ENCODE results near the gene COL24A1.
A peak's percentile ranks its signal among the peaks of the same experiment; 100 is the strongest.

Gene COL24A1

GRCh38 chr1:86195281-86195680 lies 38.7 kb upstream of the COL24A1 start:
- DNase-seq (ENCODE audit: low read depth): no peak
- H3K4me3 ChIP-seq (ENCODE audit: low read depth, low read length): no peak overlapping the region
- in situ Hi-C loops (cut with HindIII; ENCODE audit: low sequenced_read_pairs): no loop called here
- no peak for TF ChIP-seq CTCF (IDR thresholded peaks at IDR 0.05; ENCODE audit: low read depth, low read length, missing control alignments)

- no peak overlapping the region for H3K4me3 ChIP-seq (ENCODE audit: low read depth, low read length)
- in situ Hi-C loops (cut with HindIII; ENCODE audit: low sequenced_read_pairs): loop anchor here (5.0 kb wide), 1 partner anchor 33 kb away; no protein-coding TSS in a partner anchor
- peak; percentile 12 for DNase-seq (ENCODE audit: low read depth)
- TF ChIP-seq CTCF (IDR thresholded peaks at IDR 0.05; ENCODE audit: low read depth, low read length, missing control alignments): no peak
These were observed 38.0 kb upstream of the COL24A1 start for GRCh38 chr1:86194491-86195034.

GRCh38 chr1:86192417-86192816 lies 35.8 kb upstream of the COL24A1 start:
- H3K4me3 ChIP-seq (ENCODE audit: low read depth, low read length): no peak overlapping the region
- in situ Hi-C loops (cut with HindIII; ENCODE audit: low sequenced_read_pairs): loop anchor here (5.0 kb wide), 1 partner anchor 35 kb away; no protein-coding TSS in a partner anchor
- no peak for DNase-seq (ENCODE audit: low read depth)

GRCh38 chr1:86191958-86192357 lies 35.4 kb upstream of the COL24A1 start:
- no peak for TF ChIP-seq CTCF (IDR thresholded peaks at IDR 0.05; ENCODE audit: low read depth, low read length, missing control alignments)
- H3K4me3 ChIP-seq (ENCODE audit: low read depth, low read length): no peak overlapping the region
- in situ Hi-C loops (cut with HindIII; ENCODE audit: low sequenced_read_pairs): loop anchor here (5.0 kb wide), 1 partner anchor 35 kb away; no protein-coding TSS in a partner anchor
- DNase-seq (ENCODE audit: low read depth): no peak

More at GRCh38 chr1:86192417-86192816, 35.8 kb upstream of the COL24A1 start:
- TF ChIP-seq CTCF (IDR thresholded peaks at IDR 0.05; ENCODE audit: low read depth, low read length, missing control alignments): no peak

- in situ Hi-C loops (cut with HindIII; ENCODE audit: low sequenced_read_pairs): loop anchor here (5.0 kb wide), 1 partner anchor 36 kb away; no protein-coding TSS in a partner anchor
- no peak for DNase-seq (ENCODE audit: low read depth)
- no peak overlapping the region for H3K4me3 ChIP-seq (ENCODE audit: low read depth, low read length)
- TF ChIP-seq CTCF (IDR thresholded peaks at IDR 0.05; ENCODE audit: low read depth, low read length, missing control alignments): no peak
These were observed 34.3 kb upstream of the COL24A1 start for GRCh38 chr1:86190873-86191272.

GRCh38 chr1:86184426-86184825 lies 27.9 kb upstream of the COL24A1 start:
- no peak for DNase-seq (ENCODE audit: low read depth)
- H3K4me3 ChIP-seq (ENCODE audit: low read depth, low read length): no peak overlapping the region
- TF ChIP-seq CTCF (IDR thresholded peaks at IDR 0.05; ENCODE audit: low read depth, low read length, missing control alignments): no peak
- in situ Hi-C loops (cut with HindIII; ENCODE audit: low sequenced_read_pairs): no loop called here
